Measurements from ENCODE around the gene ALK. TPM values are rescaled to one million over a fixed set of nuclear protein-coding genes. Genes with fewer than 3 reads are reported as not detected.

Gene ALK
- total RNA-seq, 2 donors from 2014 or later: under 0.01 to 0.26 TPM

- H3K4me3 ChIP-seq: no peak overlapping the region
- intact Hi-C loops (cut with DNase I): no loop called here
- WGBS, 2 donors: 57 to 61% methylated on average over 15 of the region's 15 CpGs
- DNase-seq (peak; percentile 12 to 56 (median 36)), ATAC-seq (peak; percentile 42)
- H3K36me3 ChIP-seq (replicated peaks in 1 of 2; ENCODE audit: insufficient read depth in 1 of 2, low read depth in 2 of 2): no peaks in the 10 kb centered on the region
- TF ChIP-seq POLR2A (IDR thresholded peaks at IDR 0.05) (no peak), CTCF (IDR thresholded peaks at IDR 0.05) (no peak)
- H3K4me1 ChIP-seq: peaks cover 8% of the 10 kb centered on the region
- no peaks in the 10 kb centered on the region for H3K9me3 ChIP-seq
- no peaks in the 10 kb centered on the region for H3K27me3 ChIP-seq
- H3K27ac ChIP-seq: no peak overlapping the region
Observed at GRCh38 chr2:29281086-29281915, 640.1 kb downstream of the ALK start.

- ATAC-seq: no peak
- WGBS, 2 donors: 81 to 88% methylated on average over 9 of the region's 9 CpGs
- DNase-seq: no peak
- no peak overlapping the region for H3K27ac ChIP-seq
- no peaks in the 10 kb centered on the region for H3K36me3 ChIP-seq (replicated peaks in 1 of 2; ENCODE audit: insufficient read depth in 1 of 2, low read depth in 2 of 2)
- H3K9me3 ChIP-seq: no peaks in the 10 kb centered on the region
- no peaks in the 10 kb centered on the region for H3K27me3 ChIP-seq
- no peak for TF ChIP-seq POLR2A (IDR thresholded peaks at IDR 0.05)
- no peak for TF ChIP-seq CTCF (IDR thresholded peaks at IDR 0.05)
- intact Hi-C loops (cut with DNase I): no loop called here
- no peak overlapping the region for H3K4me3 ChIP-seq
- peaks cover 8% of the 10 kb centered on the region for H3K4me1 ChIP-seq
Observed at GRCh38 chr2:29278966-29279365, 642.4 kb downstream of the ALK start.

GRCh38 chr2:29276151-29276550, 645.2 kb downstream of the ALK start:
- Histone ChIP-seq H3K4me1 (peaks cover under 1% of the 10 kb centered on the region), H3K27me3 (no peaks in the 10 kb centered on the region), H3K36me3 (replicated peaks in 1 of 2; ENCODE audit: insufficient read depth in 1 of 2, low read depth in 2 of 2) (no peaks in the 10 kb centered on the region), H3K27ac (no peak overlapping the region), H3K9me3 (no peaks in the 10 kb centered on the region), H3K4me3 (no peak overlapping the region)
- WGBS, 2 donors: 33 to 43% methylated on average over 3 of the region's 3 CpGs
- no peak for TF ChIP-seq CTCF (IDR thresholded peaks at IDR 0.05)
- no peak for TF ChIP-seq POLR2A (IDR thresholded peaks at IDR 0.05)
- intact Hi-C loops (cut with DNase I): no loop called here
- ATAC-seq (no peak), DNase-seq (no peak)

- intact Hi-C loops (cut with DNase I): no loop called here
- no peaks in the 10 kb centered on the region for H3K9me3 ChIP-seq
- TF ChIP-seq POLR2A (IDR thresholded peaks at IDR 0.05) (no peak), CTCF (IDR thresholded peaks at IDR 0.05) (no peak)
- DNase-seq (no peak), ATAC-seq (no peak)
- H3K27ac ChIP-seq: no peak overlapping the region
- no peak overlapping the region for H3K4me3 ChIP-seq
- WGBS, 2 donors: 84 to 91% methylated on average over 4 of the region's 4 CpGs
- H3K36me3 ChIP-seq (replicated peaks in 1 of 2; ENCODE audit: insufficient read depth in 1 of 2, low read depth in 2 of 2): no peaks in the 10 kb centered on the region
- no peaks in the 10 kb centered on the region for H3K27me3 ChIP-seq
- H3K4me1 ChIP-seq: no peaks in the 10 kb centered on the region
Observed at GRCh38 chr2:29275186-29275585, 646.2 kb downstream of the ALK start.
